Measurements from ENCODE around the gene ACTR1B.

The ACTR1B gene

DNA sequence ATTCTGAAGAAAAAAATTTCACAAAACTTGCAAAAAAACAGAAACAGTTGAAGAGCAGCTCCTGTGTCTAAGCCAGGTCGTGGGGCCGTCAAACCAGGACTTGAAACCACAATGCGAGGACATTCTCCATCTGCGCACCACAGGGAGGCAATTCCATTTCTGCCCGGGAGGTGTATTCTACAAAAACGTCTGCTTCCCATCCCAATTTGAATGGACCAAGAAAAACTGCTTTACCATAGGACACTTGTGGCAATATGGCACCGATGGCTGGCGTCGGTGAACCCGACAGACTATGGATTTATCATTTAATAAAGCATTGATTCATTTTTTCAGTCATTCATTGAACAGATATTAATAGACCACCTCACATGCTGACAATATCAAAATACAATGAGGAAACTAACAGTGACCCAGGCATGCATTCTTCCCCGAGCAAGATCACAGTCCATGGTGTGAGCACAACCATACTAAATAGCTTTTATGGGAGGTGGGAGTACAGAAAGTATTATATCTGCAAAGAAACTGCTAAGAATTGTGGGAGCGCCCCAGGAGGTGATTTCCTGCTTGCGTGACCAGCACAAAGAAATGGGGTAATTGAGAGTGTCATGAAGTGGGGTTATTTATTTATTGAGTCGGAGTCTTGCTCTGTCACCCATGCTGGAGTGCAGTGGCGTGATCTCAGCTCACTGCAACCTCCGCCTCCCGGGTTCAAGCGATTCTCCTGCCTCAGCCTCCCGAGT is 39.1 kb upstream of the ACTR1B start:
- Histone ChIP-seq H3K4me3 (ENCODE audit: low read depth in 1 of 2, low read length in 2 of 2) (no peak overlapping the region), H3K36me3 (ENCODE audit: insufficient read depth, low read length) (no peaks in the 10 kb centered on the region), H3K27me3 (ENCODE audit: control insufficient read depth in 1 of 2, insufficient read depth in 2 of 2, low read length in 2 of 2) (no peaks in the 10 kb centered on the region), H3K9ac (ENCODE audit: low read length) (no peak overlapping the region), H3K9me3 (ENCODE audit: low read length) (no peaks in the 10 kb centered on the region), H3K27ac (ENCODE audit: low read depth, low read length) (no peak overlapping the region), H3K4me1 (ENCODE audit: insufficient read depth, low read length) (no peaks in the 10 kb centered on the region)

DNA sequence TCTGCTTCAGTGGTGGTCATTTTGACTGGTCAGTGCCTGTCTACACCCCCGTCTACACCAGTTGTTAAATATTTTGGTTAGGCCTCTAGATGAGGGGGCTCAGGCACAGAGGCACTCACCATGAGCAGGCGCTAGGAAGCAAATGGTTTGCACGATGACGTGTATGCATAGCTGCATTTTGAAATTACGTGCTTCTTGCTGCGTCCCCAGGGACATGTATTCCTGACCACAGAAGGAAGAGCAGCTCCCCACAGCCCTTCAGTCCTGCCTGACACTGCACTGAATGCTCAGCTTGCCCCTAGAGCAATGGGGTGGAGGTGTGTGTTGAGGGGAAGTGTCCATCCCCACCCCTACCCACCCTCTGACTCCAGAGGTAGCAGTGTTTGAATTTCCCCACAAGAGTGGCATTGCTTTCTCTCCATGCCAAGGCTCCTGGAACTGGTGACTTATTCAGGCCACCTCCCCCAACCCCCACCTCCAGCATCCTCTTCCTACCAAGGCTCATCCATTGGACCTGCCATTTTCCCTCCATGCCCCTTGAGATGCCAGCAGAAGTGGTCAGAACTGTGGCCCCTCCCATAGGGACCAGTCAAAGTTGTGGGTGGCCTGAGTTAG is 38.1 kb upstream of the ACTR1B start:
- Histone ChIP-seq H3K36me3 (ENCODE audit: insufficient read depth, low read length) (no peaks in the 10 kb centered on the region), H3K9me3 (ENCODE audit: low read length) (no peaks in the 10 kb centered on the region), H3K9ac (ENCODE audit: low read length) (no peak overlapping the region), H3K4me3 (ENCODE audit: low read depth in 1 of 2, low read length in 2 of 2) (no peak overlapping the region), H3K4me1 (ENCODE audit: insufficient read depth, low read length) (no peaks in the 10 kb centered on the region), H3K27ac (ENCODE audit: low read depth, low read length) (no peak overlapping the region), H3K27me3 (ENCODE audit: control insufficient read depth in 1 of 2, insufficient read depth in 2 of 2, low read length in 2 of 2) (no peaks in the 10 kb centered on the region)

DNA sequence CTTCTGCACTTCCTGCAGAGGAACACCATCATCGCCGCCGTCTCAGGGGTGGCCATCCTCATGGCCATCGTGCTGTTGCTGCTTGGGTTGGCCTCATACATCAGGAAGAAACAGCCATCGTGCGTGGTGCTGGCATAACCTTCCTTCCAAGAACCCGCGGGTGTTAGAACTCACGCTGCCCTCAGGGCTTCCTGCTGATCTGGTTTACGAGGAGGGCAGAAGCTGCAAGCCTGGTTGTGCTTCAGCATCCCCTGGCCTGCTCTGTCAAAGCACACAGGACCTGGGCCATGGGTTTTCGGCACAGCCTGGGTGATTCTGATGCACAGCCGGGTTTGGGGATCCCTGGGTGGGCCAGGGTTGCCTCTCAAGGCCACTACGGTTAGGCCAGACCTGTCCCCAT is 37.3 kb upstream of the ACTR1B start:
- Histone ChIP-seq H3K9me3 (ENCODE audit: low read length) (no peaks in the 10 kb centered on the region), H3K36me3 (ENCODE audit: insufficient read depth, low read length) (no peaks in the 10 kb centered on the region), H3K4me3 (ENCODE audit: low read depth in 1 of 2, low read length in 2 of 2) (no peak overlapping the region), H3K9ac (ENCODE audit: low read length) (no peak overlapping the region), H3K4me1 (ENCODE audit: insufficient read depth, low read length) (no peaks in the 10 kb centered on the region), H3K27me3 (ENCODE audit: control insufficient read depth in 1 of 2, insufficient read depth in 2 of 2, low read length in 2 of 2) (no peaks in the 10 kb centered on the region), H3K27ac (ENCODE audit: low read depth, low read length) (no peak overlapping the region)

DNA sequence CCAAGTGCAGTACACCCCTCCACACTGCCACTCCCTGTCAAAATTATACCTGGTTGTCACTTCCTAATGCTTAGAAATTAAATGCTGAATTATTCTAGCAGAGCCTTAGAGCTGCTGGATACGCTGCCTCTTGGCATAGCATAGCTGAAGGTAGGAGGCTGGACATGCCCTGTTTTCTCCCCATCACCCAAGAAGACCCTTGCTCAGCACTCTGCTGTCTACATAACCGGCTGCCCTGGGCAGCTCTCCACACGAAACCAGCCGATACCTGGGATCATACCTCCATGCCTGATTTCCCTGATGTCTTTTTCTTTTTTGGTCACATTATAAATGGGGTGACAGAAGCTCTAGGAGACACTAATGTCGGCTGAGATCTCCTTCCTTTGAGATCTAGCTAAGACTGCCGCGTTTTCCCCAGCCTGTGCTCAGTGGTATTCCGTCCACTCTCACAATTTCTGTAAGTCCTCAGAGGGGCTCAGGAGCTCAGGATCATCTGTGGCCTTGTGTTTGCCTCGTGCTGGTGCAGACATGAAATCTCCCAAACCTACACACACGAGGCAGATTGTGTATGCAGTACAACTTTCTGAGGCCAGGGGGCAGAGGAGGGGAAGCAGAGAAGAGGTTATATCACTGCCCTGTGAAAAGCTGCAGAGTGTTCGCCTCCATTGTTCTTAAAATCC is 36.1 kb upstream of the ACTR1B start:
- Histone ChIP-seq H3K4me1 (ENCODE audit: insufficient read depth, low read length) (no peaks in the 10 kb centered on the region), H3K4me3 (ENCODE audit: low read depth in 1 of 2, low read length in 2 of 2) (no peak overlapping the region), H3K27me3 (ENCODE audit: control insufficient read depth in 1 of 2, insufficient read depth in 2 of 2, low read length in 2 of 2) (no peaks in the 10 kb centered on the region), H3K27ac (ENCODE audit: low read depth, low read length) (no peak overlapping the region), H3K36me3 (ENCODE audit: insufficient read depth, low read length) (no peaks in the 10 kb centered on the region), H3K9ac (ENCODE audit: low read length) (no peak overlapping the region), H3K9me3 (ENCODE audit: low read length) (no peaks in the 10 kb centered on the region)

DNA sequence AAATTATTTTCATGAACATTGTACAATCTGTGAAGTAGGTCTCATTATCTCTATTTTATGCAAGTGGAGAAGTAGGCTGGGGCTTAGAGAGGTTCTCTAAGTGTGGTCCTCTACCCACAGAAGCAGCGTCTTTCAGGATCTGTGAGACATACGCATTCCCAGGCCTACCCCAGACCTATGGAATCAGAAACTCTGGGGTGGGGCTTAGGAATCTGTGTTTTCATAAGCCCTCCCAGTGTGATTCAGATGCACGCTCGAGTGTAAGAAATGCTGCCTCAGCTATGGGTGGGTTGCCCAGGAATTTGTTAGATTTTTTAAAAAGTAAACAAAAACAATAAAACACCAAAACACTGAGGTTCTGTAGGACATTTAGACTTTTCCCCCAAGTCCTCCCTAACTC is 34.7 kb upstream of the ACTR1B start:
- Histone ChIP-seq H3K4me1 (ENCODE audit: insufficient read depth, low read length) (no peaks in the 10 kb centered on the region), H3K27ac (ENCODE audit: low read depth, low read length) (no peak overlapping the region), H3K27me3 (ENCODE audit: control insufficient read depth in 1 of 2, insufficient read depth in 2 of 2, low read length in 2 of 2) (no peaks in the 10 kb centered on the region), H3K36me3 (ENCODE audit: insufficient read depth, low read length) (no peaks in the 10 kb centered on the region), H3K9ac (ENCODE audit: low read length) (no peak overlapping the region), H3K9me3 (ENCODE audit: low read length) (no peaks in the 10 kb centered on the region), H3K4me3 (ENCODE audit: low read depth in 1 of 2, low read length in 2 of 2) (no peak overlapping the region)

DNA sequence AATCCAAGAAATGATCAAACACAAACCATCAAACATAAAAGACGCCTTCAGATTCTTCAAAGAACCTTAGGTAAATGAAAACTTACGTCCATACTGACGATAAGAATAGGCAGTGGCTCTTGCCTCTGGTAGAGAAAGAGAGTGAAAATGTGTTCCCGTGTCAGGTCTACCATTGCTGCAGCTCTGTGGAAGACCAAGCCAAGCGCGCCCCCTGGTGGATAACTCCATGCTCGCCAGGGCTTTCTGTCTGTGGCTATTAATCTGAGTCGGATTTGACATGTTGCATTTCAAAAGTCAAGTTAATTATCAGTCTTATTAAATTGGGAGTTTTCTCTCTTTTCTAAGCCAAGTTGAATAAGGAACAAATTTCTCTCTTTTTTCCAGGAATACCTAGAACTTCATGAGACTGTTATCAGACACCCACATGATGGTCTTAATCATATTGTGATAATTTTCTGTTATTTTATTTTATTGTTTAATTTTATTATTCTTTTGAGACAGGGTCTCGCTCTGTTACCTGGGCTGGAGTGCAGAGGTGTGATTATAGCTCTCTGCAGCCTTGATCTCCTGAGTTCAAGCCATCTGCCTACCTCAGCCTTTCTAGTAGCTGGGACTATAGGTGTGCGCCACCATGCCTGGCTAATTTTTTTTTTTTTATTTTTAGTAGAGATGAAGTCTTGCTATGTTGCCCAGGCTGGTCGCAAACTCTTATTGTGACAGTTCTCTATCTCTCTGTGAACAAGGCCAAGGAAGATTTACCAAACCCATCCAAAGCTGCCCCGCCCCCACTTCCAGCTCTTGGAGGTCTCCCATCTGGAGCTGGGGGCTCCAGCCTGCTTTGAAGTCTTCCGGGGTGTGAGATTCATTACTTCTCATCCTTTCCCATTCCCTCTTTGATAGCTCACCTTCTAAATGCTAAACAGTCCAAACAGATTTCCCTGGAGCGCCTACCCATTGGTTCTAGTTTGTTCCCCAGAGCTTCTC is 33.7 kb upstream of the ACTR1B start:
- Histone ChIP-seq H3K36me3 (ENCODE audit: insufficient read depth, low read length) (no peaks in the 10 kb centered on the region), H3K4me3 (ENCODE audit: low read depth in 1 of 2, low read length in 2 of 2) (no peak overlapping the region), H3K4me1 (ENCODE audit: insufficient read depth, low read length) (no peaks in the 10 kb centered on the region), H3K27me3 (ENCODE audit: control insufficient read depth in 1 of 2, insufficient read depth in 2 of 2, low read length in 2 of 2) (no peaks in the 10 kb centered on the region), H3K9ac (ENCODE audit: low read length) (no peak overlapping the region), H3K9me3 (ENCODE audit: low read length) (no peaks in the 10 kb centered on the region), H3K27ac (ENCODE audit: low read depth, low read length) (no peak overlapping the region)

DNA sequence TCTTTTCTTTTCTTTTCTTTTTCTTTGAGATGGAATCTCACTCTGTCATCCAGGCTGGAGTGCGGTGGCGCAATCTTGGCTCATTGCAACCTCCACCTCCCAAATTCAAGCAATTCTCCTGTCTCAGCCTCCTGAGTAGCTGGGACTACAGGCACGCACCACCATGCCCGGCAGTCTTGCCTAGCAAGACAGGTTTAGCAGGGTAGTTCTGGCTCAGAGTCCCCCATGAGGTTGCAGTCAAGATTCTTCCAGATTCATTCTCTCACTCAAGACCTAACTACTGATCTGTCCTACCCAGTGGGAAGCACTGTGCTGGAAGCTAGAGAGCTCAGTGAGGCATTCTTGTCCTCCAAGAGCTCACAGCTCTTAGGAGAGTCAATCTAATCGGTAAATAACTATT is 31.9 kb upstream of the ACTR1B start:
- no peaks in the 10 kb centered on the region for H3K27me3 ChIP-seq (ENCODE audit: control insufficient read depth in 1 of 2, insufficient read depth in 2 of 2, low read length in 2 of 2)
- H3K4me1 ChIP-seq (ENCODE audit: insufficient read depth, low read length) = no peaks in the 10 kb centered on the region
- no peaks in the 10 kb centered on the region for H3K36me3 ChIP-seq (ENCODE audit: insufficient read depth, low read length)
- H3K4me3 ChIP-seq (ENCODE audit: low read depth in 1 of 2, low read length in 2 of 2) = no peak overlapping the region
- H3K9ac ChIP-seq (ENCODE audit: low read length) = no peak overlapping the region
- no peaks in the 10 kb centered on the region for H3K9me3 ChIP-seq (ENCODE audit: low read length)
- H3K27ac ChIP-seq (ENCODE audit: low read depth, low read length) = no peak overlapping the region

DNA sequence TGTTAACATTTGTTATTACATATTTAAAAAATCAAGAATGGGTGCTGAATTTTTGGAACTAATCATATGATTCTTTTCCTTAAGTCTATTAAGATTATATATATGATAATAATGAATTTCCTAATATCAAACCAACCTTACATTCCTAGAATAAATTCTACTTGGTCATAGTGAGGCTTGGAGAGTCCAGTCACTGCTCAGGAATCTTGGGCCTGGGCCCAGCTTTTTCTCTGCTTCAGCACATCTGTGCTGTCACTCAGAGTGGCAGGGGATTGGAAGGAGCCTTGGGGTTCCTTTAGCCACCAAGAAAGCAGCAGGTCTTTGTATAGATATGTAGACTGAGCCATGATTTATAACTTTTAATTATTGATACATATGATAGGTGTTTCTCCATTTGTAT is 29.6 kb upstream of the ACTR1B start:
- no peaks in the 10 kb centered on the region for H3K9me3 ChIP-seq (ENCODE audit: low read length)
- no peak overlapping the region for H3K27ac ChIP-seq (ENCODE audit: low read depth, low read length)
- no peaks in the 10 kb centered on the region for H3K27me3 ChIP-seq (ENCODE audit: control insufficient read depth in 1 of 2, insufficient read depth in 2 of 2, low read length in 2 of 2)
- H3K4me1 ChIP-seq (ENCODE audit: insufficient read depth, low read length) = no peaks in the 10 kb centered on the region
- no peak overlapping the region for H3K4me3 ChIP-seq (ENCODE audit: low read depth in 1 of 2, low read length in 2 of 2)
- no peak overlapping the region for H3K9ac ChIP-seq (ENCODE audit: low read length)
- H3K36me3 ChIP-seq (ENCODE audit: insufficient read depth, low read length) = no peaks in the 10 kb centered on the region

DNA sequence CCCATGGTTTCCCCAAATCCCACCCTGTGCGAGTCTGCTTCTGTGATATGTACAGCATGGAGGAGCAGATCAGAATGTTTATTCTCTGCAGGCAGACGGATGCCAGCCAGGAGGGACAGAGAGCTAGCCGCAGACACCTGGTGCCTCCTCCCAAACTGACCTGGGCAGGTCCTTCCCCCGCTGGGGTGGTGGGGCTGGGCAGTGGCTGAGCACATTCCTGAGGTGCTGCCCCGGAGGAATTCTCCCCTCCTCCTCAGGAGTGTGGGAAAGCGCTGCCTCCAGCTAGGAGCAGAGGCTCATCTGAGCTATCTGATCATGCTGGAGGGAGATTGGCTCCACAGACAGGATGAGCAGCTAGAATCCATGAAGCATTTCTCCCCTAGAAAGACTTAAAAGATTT is 27.3 kb upstream of the ACTR1B start:
- no peaks in the 10 kb centered on the region for H3K9me3 ChIP-seq (ENCODE audit: low read length)
- no peak overlapping the region for H3K9ac ChIP-seq (ENCODE audit: low read length)
- no peak overlapping the region for H3K27ac ChIP-seq (ENCODE audit: low read depth, low read length)
- H3K4me1 ChIP-seq (ENCODE audit: insufficient read depth, low read length) = no peaks in the 10 kb centered on the region
- no peaks in the 10 kb centered on the region for H3K36me3 ChIP-seq (ENCODE audit: insufficient read depth, low read length)
- H3K27me3 ChIP-seq (ENCODE audit: control insufficient read depth in 1 of 2, insufficient read depth in 2 of 2, low read length in 2 of 2) = no peaks in the 10 kb centered on the region
- H3K4me3 ChIP-seq (ENCODE audit: low read depth in 1 of 2, low read length in 2 of 2) = no peak overlapping the region

DNA sequence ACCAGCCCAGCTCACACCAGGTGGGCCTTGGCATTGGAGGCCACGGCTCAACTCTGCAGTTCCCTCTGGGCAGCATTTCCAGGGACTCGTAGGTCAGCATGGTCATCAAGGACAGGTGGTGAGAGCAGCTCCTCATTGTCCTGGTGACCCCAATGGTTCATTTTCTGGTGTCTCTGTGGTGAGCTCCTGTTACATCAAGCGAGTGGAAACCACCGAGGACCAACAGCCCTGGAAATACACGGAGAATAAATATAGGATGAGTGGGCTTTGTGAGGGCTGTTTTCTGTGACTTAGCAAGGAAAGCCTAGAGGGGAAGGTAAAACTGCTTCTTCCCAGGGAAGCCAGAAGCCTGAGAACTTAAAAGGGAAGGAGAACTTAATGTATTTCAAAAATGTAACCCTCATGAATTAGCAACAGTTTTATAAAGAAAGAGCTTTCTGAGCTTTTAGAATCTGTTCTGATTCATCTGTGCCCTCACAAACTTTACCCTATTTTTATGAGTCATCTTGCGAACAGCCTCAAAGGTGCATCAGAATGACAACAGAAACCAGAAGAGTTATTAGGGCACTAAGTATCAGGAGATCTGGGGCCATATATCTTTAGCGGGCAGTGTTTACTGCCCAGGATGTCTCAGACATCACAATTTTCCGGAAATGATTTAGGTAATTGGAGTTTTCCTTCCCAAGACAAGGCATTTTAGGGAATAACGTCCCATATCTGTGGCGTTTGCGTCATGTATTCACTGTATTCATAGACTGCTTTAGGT is 24.4 kb upstream of the ACTR1B start:
- H3K4me3 ChIP-seq (ENCODE audit: low read depth in 1 of 2, low read length in 2 of 2) = no peak overlapping the region
- H3K4me1 ChIP-seq (ENCODE audit: insufficient read depth, low read length) = no peaks in the 10 kb centered on the region
- H3K9ac ChIP-seq (ENCODE audit: low read length) = no peak overlapping the region
- no peaks in the 10 kb centered on the region for H3K9me3 ChIP-seq (ENCODE audit: low read length)
- no peak overlapping the region for H3K27ac ChIP-seq (ENCODE audit: low read depth, low read length)
- H3K36me3 ChIP-seq (ENCODE audit: insufficient read depth, low read length) = no peaks in the 10 kb centered on the region
- no peaks in the 10 kb centered on the region for H3K27me3 ChIP-seq (ENCODE audit: control insufficient read depth in 1 of 2, insufficient read depth in 2 of 2, low read length in 2 of 2)
